Stimulated activated CD4-positive, alpha-beta T cell treated with anti-CD3 and anti-CD28 coated beads, Interleukin-1b, Interleukin-23, amount 100 ng/mL, for 1 hour (primary cell): ENCODE data around the gene LMCD1.
"Not testable (repeated sequence)": the region's sequence is repeated elsewhere in the genome, so short reads cannot be mapped to it uniquely, and the experiment has no call there.

Experiments used
- DNase-seq, 2 donors: peaks; one replicate each; pipeline ENCODE4 v3.0.0-alpha.2; 2020; ENCODE audit warnings: low read depth in 2 of 2

LMCD1 gene

GRCh38 chr3:8560366-8561007, 58.9 kb downstream of the LMCD1 start:
- DNase-seq: no peak

- DNase-seq: no peak
Measured at GRCh38 chr3:8561370-8561769, 59.7 kb downstream of the LMCD1 start.

GRCh38 chr3:8562081-8562595, 60.5 kb downstream of the LMCD1 start:
- no peak for DNase-seq

- DNase-seq: no peak
Measured at GRCh38 chr3:8563146-8563545, 61.5 kb downstream of the LMCD1 start.

GRCh38 chr3:8563597-8563996, 62.0 kb downstream of the LMCD1 start:
- no peak for DNase-seq

GRCh38 chr3:8565376-8565775, 63.8 kb downstream of the LMCD1 start:
- DNase-seq: no peak

- no peak for DNase-seq
Measured at GRCh38 chr3:8567784-8568575, 66.4 kb downstream of the LMCD1 start.

GRCh38 chr3:8571256-8571655, 69.6 kb downstream of the LMCD1 start:
- DNase-seq: no peak

- no peak for DNase-seq
Measured at GRCh38 chr3:8573342-8573926, 71.8 kb downstream of the LMCD1 start.

GRCh38 chr3:8574040-8574669, 72.5 kb downstream of the LMCD1 start:
- no peak for DNase-seq

GRCh38 chr3:8574670-8575322, 73.2 kb downstream of the LMCD1 start:
- no peak for DNase-seq

GRCh38 chr3:8575364-8576104, 73.9 kb downstream of the LMCD1 start:
- no peak for DNase-seq

- DNase-seq: no peak
Measured at GRCh38 chr3:8576436-8576835, 74.8 kb downstream of the LMCD1 start.

GRCh38 chr3:8576841-8577571, 75.4 kb downstream of the LMCD1 start:
- DNase-seq: no peak

GRCh38 chr3:8578282-8578681, 76.7 kb downstream of the LMCD1 start:
- no peak for DNase-seq

GRCh38 chr3:8579096-8579495, 77.5 kb downstream of the LMCD1 start:
- DNase-seq: no peak

GRCh38 chr3:8579943-8580342, 78.3 kb downstream of the LMCD1 start:
- no peak for DNase-seq

- not testable (repeated sequence) for DNase-seq
Measured at GRCh38 chr3:8580434-8580833, 78.8 kb downstream of the LMCD1 start.

- DNase-seq: no peak
Measured at GRCh38 chr3:8581373-8581772, 79.8 kb downstream of the LMCD1 start.

GRCh38 chr3:8581806-8582445, 80.3 kb downstream of the LMCD1 start:
- DNase-seq: no peak
